HCT116 (cell line): ENCODE measurements around the gene TMEM131. TPM values are rescaled to one million over a fixed set of nuclear protein-coding genes. Genes with fewer than 3 reads are reported as not detected.

ENCODE experiments used
- ATAC-seq: fragments of 200-7000 bp; cut with Tn5 transposase; 2 replicates; pipeline ENCODE4 v1.9.1; 2020; ENCODE audit warnings: mild to moderate bottlenecking, moderate library complexity
- BruUV-seq: library from RNA; stranded (reverse); fragments of 400-500 nt; replicated peaks from 2 replicates; lab custom pipeline; 2021; lab: Mats Ljungman, UMichigan
- CTCF ChIA-PET: fragments of 300-600 bp; sonication (Branson Sonifier 250); formaldehyde crosslinking; loops from one replicate; lab custom pipeline; 2021; ENCODE audit warnings: antibody characterized with exemption; lab: Charles Lee
- POLR2A ChIA-PET: fragments of 300-600, 350-600 bp; sonication (Branson Sonifier 250); formaldehyde crosslinking; loops from one replicate; lab custom pipeline; 2021; ENCODE audit warnings: antibody characterized with exemption; lab: Charles Lee
- RAD21 ChIA-PET, 2 experiments: fragments of 300-600 bp; sonication (Branson Sonifier 250); formaldehyde crosslinking; loops; one replicate each; lab custom pipeline; 2023; ENCODE audit warnings: low total read pairs in 2 of 2; ENCODE audit not compliant: uncharacterized antibody in 2 of 2, unreplicated experiment in 2 of 2, low non-redundant PET in 1 of 2; lab: Charles Lee
- DNase-seq: peaks from one replicate; pipeline ENCODE4 v3.0.0-alpha.2; 2010; ENCODE audit warnings: low read depth, low spot score
- H2AFZ ChIP-seq: fragments of 200-600 bp; shearing (Covaris generic), sonication (generic); 2 replicates; pipeline ENCODE4 v1.6.1; 2017; ENCODE audit warnings: low read depth, mixed run types, mixed read lengths, antibody characterized with exemption, low read length; ENCODE audit not compliant: poor library complexity, severe bottlenecking
- H3K27ac ChIP-seq: 2 replicates; pipeline ENCODE4 v1.5.1; 2012; ENCODE audit warnings: low read depth, low read length
- H3K27me3 ChIP-seq: fragments of 200-600 bp; sonication (generic); 2 replicates; pipeline ENCODE4 v1.6.1; 2016; ENCODE audit warnings: mixed run types, low read length, mixed read lengths; ENCODE audit not compliant: insufficient read depth
- H3K36me3 ChIP-seq, 2 experiments: fragments of 200-500 bp in 1 of 2; fragments of 200-600 bp in 1 of 2; sonication (Bioruptor generic) in 1 of 2; sonication (generic) in 1 of 2; 2 replicates each; pipeline versions ENCODE4 v1.5.1 to v1.6.1; 2014 to 2016; ENCODE audit warnings: low read length in 2 of 2, inconsistent platforms in 1 of 2, mixed read lengths in 1 of 2, mixed run types in 1 of 2; ENCODE audit not compliant: insufficient read depth in 2 of 2, control insufficient read depth in 1 of 2
- H3K4me1 ChIP-seq, 2 experiments: fragments of 200-600 bp in 1 of 2; sonication (generic) in 1 of 2; 2 replicates each; pipeline versions ENCODE4 v1.5.1 to v1.6.1; 2012 to 2017; ENCODE audit warnings: low read length in 2 of 2, inconsistent platforms in 1 of 2, mild to moderate bottlenecking in 1 of 2, mixed read lengths in 1 of 2, mixed run types in 1 of 2, moderate library complexity in 1 of 2; ENCODE audit not compliant: insufficient read depth in 2 of 2, control insufficient read depth in 1 of 2
- H3K4me2 ChIP-seq: fragments of 200-600 bp; sonication (generic); 2 replicates; pipeline ENCODE4 v1.6.1; 2017; ENCODE audit warnings: mixed run types, low read length, mixed read lengths
- H3K4me3 ChIP-seq, 2 experiments: fragments of 200-600 bp in 1 of 2; sonication (generic) in 1 of 2; replicated peaks in 1 of 2; 2 replicates each; pipeline ENCODE4 v1.5.1; 2011 to 2016; ENCODE audit warnings: low read length in 2 of 2, control low read depth in 1 of 2, low read depth in 1 of 2, mild to moderate bottlenecking in 1 of 2, mixed read lengths in 1 of 2, mixed run types in 1 of 2
- H3K79me2 ChIP-seq: fragments of 200-600 bp; sonication (generic); 2 replicates; pipeline ENCODE4 v1.6.1; 2017; ENCODE audit warnings: mild to moderate bottlenecking, mixed run types, low read length, moderate library complexity, mixed read lengths; ENCODE audit not compliant: insufficient read depth
- H3K9ac ChIP-seq: fragments of 200-600 bp; sonication (generic); 2 replicates; pipeline ENCODE4 v1.6.1; 2016; ENCODE audit warnings: low read length, mixed read lengths
- H3K9me2 ChIP-seq: fragments of 200-600 bp; sonication (generic), shearing (Covaris generic); 2 replicates; pipeline ENCODE4 v1.6.1; 2017; ENCODE audit warnings: mixed run types, mild to moderate bottlenecking, moderate library complexity; ENCODE audit not compliant: insufficient read depth
- H3K9me3 ChIP-seq, 2 experiments: fragments of 200-500 bp in 1 of 2; fragments of 200-600 bp in 1 of 2; sonication (Bioruptor generic) in 1 of 2; sonication (generic) in 1 of 2; 2 replicates each; pipeline ENCODE4 v1.6.1; 2014 to 2017; ENCODE audit warnings: low read length in 2 of 2, mixed read lengths in 2 of 2, inconsistent platforms in 1 of 2, low read depth in 1 of 2, mild to moderate bottlenecking in 1 of 2, mixed run types in 1 of 2, moderate library complexity in 1 of 2; ENCODE audit not compliant: control insufficient read depth in 1 of 2, insufficient read depth in 1 of 2
- H4K20me1 ChIP-seq: fragments of 200-600 bp; sonication (generic), shearing (Covaris generic); 2 replicates; pipeline ENCODE4 v1.6.1; 2017; ENCODE audit warnings: mixed run types, mild to moderate bottlenecking, moderate library complexity; ENCODE audit not compliant: insufficient read depth
- CBX3 ChIP-seq: IDR thresholded peaks from 2 replicates; pipeline ENCODE4 v1.6.1; 2012; ENCODE audit warnings: low read depth
- CEBPB ChIP-seq: IDR thresholded peaks from 2 replicates; pipeline ENCODE4 v1.6.1; 2012; ENCODE audit warnings: low read depth
- EGR1 ChIP-seq: IDR thresholded peaks from 2 replicates; pipeline ENCODE4 v1.6.1; 2012; ENCODE audit warnings: low read depth
- EZH2 ChIP-seq: fragments of 200-600 bp; sonication (generic); IDR thresholded peaks from 2 replicates; pipeline ENCODE4 v1.6.1; 2017; ENCODE audit warnings: antibody characterized with exemption, mixed run types
- EZH2phosphoT487 ChIP-seq: fragments of 200-600 bp; IDR thresholded peaks from 2 replicates; pipeline ENCODE4 v1.6.1; 2018; ENCODE audit warnings: antibody characterized with exemption, borderline replicate concordance
- FOSL1 ChIP-seq: IDR thresholded peaks from 2 replicates; pipeline ENCODE4 v1.6.1; 2012; ENCODE audit warnings: low read depth
- POLR2A ChIP-seq: IDR thresholded peaks from 2 replicates; pipeline ENCODE4 v1.7.0; 2011; ENCODE audit warnings: borderline replicate concordance; ENCODE audit not compliant: insufficient read depth, insufficient read length; ENCODE audit errors: extremely low read depth
- POLR2AphosphoS5 ChIP-seq: IDR thresholded peaks from 2 replicates; pipeline ENCODE4 v1.6.1; 2011; ENCODE audit warnings: mild to moderate bottlenecking, low read depth, low read length, moderate library complexity
- RAD21 ChIP-seq: IDR thresholded peaks from 2 replicates; pipeline ENCODE4 v1.6.1; 2012; ENCODE audit warnings: low read depth, mild to moderate bottlenecking
- SIN3A ChIP-seq: IDR thresholded peaks from 2 replicates; pipeline ENCODE4 v1.6.1; 2012; ENCODE audit warnings: low read depth
- SP1 ChIP-seq: IDR thresholded peaks from 2 replicates; pipeline ENCODE4 v1.6.1; 2012; ENCODE audit warnings: low read depth
- TCF7L2 ChIP-seq: IDR thresholded peaks from 2 replicates; pipeline ENCODE4 v1.7.0; 2011; ENCODE audit warnings: borderline replicate concordance, inconsistent platforms; ENCODE audit not compliant: insufficient read depth, insufficient read length; ENCODE audit errors: extremely low read depth
- YY1 ChIP-seq: IDR thresholded peaks from 2 replicates; pipeline ENCODE4 v1.6.1; 2011; ENCODE audit warnings: low read length, low read depth, moderate library complexity, mild to moderate bottlenecking; ENCODE audit not compliant: insufficient replicate concordance; ENCODE audit errors: extremely low read depth
- ZFX ChIP-seq: fragments of 450-650 bp; IDR thresholded peaks from 2 replicates; pipeline ENCODE4 v1.6.1; 2017
- ZNF274 ChIP-seq: fragments of 200-500 bp; sonication (Bioruptor generic); IDR thresholded peaks from 2 replicates; pipeline ENCODE4 v1.6.1; 2014; ENCODE audit warnings: mild to moderate bottlenecking, low read depth, low read length, inconsistent platforms
- intact Hi-C: fragments of 100-400 bp; cut with micrococcal nuclease; formaldehyde crosslinking; loops from 2 replicates; pipeline ENCODE4 v1.10.0; 2022
- total RNA-seq: library from RNA; stranded (reverse); gene quantifications from one replicate; pipeline ENCODE4 v1.2.1, GENCODE V29; 2021; ENCODE audit not compliant: unreplicated experiment
- TF ChIP-seq, protein P1 (sequence below): IDR thresholded peaks from 2 replicates; pipeline ENCODE4 v1.6.1; 2012; ENCODE audit warnings: low read depth
- TF ChIP-seq, protein P2 (sequence below): IDR thresholded peaks from 2 replicates; pipeline ENCODE4 v1.6.1; 2012
- TF ChIP-seq, protein P3 (sequence below), 3 experiments: fragments of 200-600 bp in 1 of 3; sonication (generic) in 1 of 3; IDR thresholded peaks in 2 of 3; conservative IDR thresholded peaks in 1 of 3; 2 replicates each; pipeline ENCODE4 v1.5.1; 2012 to 2017; ENCODE audit warnings: low read depth in 2 of 3, low read length in 2 of 3, antibody characterized with exemption in 1 of 3, borderline replicate concordance in 1 of 3, control low read depth in 1 of 3, mild to moderate bottlenecking in 1 of 3, mixed read lengths in 1 of 3, mixed run types in 1 of 3, moderate library complexity in 1 of 3; ENCODE audit not compliant: insufficient read depth in 1 of 3
- TF ChIP-seq, protein P4 (sequence below): IDR thresholded peaks from 2 replicates; pipeline ENCODE4 v1.6.1; 2011; ENCODE audit warnings: mild to moderate bottlenecking, low read length, moderate library complexity; ENCODE audit not compliant: insufficient replicate concordance; ENCODE audit errors: extremely low read depth
- TF ChIP-seq, protein P5 (sequence below): IDR thresholded peaks from 2 replicates; pipeline ENCODE4 v1.6.1; 2012

The TMEM131 gene
- total RNA-seq, 1 experiment from 2014 or later = 51.5 TPM

DNA sequence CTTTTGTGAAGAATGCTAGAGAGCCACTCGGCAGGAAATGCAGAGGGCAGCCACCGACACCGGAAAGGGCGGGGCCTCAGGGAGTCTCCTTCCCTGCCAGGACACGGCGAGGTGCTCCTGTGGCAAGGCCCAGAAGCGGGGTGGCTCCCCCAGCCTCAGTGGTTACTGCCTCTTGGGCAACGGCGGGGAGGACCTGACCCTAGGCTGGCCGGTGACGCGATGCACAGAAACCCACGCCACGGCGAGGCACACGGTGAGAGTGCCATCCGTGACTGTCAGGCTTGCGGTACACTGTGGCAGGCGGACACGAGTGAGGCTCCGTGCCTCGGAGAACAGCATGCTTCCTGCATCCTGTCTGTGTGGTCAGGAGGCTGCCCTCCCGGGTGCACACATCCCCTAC, 234.6 kb downstream of the TMEM131 start:
- no peak overlapping the region for H3K4me2 ChIP-seq
- CTCF ChIA-PET = no interaction called here
- DNase-seq (no peak), ATAC-seq (no peak)
- H4K20me1 ChIP-seq = no peaks in the 10 kb centered on the region
- POLR2A ChIA-PET = no interaction called here
- no peaks in the 10 kb centered on the region for H3K9me3 ChIP-seq
- peaks cover 0 to 8% of the 10 kb centered on the region in 2 experiments; a peak in 2 of 4 replicates for H3K4me1 ChIP-seq
- H2AFZ ChIP-seq = no peak overlapping the region
- no peak overlapping the region for H3K9ac ChIP-seq
- peaks cover 20 to 26% of the 10 kb centered on the region in 2 experiments for H3K36me3 ChIP-seq
- H3K79me2 ChIP-seq = no peaks in the 10 kb centered on the region
- H3K9me2 ChIP-seq = no peaks in the 10 kb centered on the region
- no peak overlapping the region for H3K4me3 ChIP-seq
- no peak for TF ChIP-seq POLR2A
- TF ChIP-seq RAD21 = no peak
- TF ChIP-seq, protein P1, sequence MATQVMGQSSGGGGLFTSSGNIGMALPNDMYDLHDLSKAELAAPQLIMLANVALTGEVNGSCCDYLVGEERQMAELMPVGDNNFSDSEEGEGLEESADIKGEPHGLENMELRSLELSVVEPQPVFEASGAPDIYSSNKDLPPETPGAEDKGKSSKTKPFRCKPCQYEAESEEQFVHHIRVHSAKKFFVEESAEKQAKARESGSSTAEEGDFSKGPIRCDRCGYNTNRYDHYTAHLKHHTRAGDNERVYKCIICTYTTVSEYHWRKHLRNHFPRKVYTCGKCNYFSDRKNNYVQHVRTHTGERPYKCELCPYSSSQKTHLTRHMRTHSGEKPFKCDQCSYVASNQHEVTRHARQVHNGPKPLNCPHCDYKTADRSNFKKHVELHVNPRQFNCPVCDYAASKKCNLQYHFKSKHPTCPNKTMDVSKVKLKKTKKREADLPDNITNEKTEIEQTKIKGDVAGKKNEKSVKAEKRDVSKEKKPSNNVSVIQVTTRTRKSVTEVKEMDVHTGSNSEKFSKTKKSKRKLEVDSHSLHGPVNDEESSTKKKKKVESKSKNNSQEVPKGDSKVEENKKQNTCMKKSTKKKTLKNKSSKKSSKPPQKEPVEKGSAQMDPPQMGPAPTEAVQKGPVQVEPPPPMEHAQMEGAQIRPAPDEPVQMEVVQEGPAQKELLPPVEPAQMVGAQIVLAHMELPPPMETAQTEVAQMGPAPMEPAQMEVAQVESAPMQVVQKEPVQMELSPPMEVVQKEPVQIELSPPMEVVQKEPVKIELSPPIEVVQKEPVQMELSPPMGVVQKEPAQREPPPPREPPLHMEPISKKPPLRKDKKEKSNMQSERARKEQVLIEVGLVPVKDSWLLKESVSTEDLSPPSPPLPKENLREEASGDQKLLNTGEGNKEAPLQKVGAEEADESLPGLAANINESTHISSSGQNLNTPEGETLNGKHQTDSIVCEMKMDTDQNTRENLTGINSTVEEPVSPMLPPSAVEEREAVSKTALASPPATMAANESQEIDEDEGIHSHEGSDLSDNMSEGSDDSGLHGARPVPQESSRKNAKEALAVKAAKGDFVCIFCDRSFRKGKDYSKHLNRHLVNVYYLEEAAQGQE = no peak
- TF ChIP-seq CBX3 = no peak
- no peak for TF ChIP-seq EGR1
- no peak for TF ChIP-seq POLR2AphosphoS5
- no peak for TF ChIP-seq ZNF274
- TF ChIP-seq EZH2phosphoT487 = no peak
- no peak for TF ChIP-seq SP1
- no peak for TF ChIP-seq FOSL1
- TF ChIP-seq, protein P2, sequence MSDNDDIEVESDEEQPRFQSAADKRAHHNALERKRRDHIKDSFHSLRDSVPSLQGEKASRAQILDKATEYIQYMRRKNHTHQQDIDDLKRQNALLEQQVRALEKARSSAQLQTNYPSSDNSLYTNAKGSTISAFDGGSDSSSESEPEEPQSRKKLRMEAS = no peak
- TF ChIP-seq SIN3A = no peak
- TF ChIP-seq EZH2 = no peak
- TF ChIP-seq, protein P3, sequence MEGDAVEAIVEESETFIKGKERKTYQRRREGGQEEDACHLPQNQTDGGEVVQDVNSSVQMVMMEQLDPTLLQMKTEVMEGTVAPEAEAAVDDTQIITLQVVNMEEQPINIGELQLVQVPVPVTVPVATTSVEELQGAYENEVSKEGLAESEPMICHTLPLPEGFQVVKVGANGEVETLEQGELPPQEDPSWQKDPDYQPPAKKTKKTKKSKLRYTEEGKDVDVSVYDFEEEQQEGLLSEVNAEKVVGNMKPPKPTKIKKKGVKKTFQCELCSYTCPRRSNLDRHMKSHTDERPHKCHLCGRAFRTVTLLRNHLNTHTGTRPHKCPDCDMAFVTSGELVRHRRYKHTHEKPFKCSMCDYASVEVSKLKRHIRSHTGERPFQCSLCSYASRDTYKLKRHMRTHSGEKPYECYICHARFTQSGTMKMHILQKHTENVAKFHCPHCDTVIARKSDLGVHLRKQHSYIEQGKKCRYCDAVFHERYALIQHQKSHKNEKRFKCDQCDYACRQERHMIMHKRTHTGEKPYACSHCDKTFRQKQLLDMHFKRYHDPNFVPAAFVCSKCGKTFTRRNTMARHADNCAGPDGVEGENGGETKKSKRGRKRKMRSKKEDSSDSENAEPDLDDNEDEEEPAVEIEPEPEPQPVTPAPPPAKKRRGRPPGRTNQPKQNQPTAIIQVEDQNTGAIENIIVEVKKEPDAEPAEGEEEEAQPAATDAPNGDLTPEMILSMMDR (IDR thresholded peaks at IDR 0.05 in 2 of 3, conservative IDR thresholded peaks at IDR 0.05 in 1 of 3; ENCODE audit: borderline replicate concordance in 1 of 3, insufficient read depth in 1 of 3, low read depth in 2 of 3, low read length in 2 of 3) = no peak
- TF ChIP-seq, protein P4, sequence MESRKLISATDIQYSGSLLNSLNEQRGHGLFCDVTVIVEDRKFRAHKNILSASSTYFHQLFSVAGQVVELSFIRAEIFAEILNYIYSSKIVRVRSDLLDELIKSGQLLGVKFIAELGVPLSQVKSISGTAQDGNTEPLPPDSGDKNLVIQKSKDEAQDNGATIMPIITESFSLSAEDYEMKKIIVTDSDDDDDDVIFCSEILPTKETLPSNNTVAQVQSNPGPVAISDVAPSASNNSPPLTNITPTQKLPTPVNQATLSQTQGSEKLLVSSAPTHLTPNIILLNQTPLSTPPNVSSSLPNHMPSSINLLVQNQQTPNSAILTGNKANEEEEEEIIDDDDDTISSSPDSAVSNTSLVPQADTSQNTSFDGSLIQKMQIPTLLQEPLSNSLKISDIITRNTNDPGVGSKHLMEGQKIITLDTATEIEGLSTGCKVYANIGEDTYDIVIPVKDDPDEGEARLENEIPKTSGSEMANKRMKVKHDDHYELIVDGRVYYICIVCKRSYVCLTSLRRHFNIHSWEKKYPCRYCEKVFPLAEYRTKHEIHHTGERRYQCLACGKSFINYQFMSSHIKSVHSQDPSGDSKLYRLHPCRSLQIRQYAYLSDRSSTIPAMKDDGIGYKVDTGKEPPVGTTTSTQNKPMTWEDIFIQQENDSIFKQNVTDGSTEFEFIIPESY = no peak
- no peak for TF ChIP-seq TCF7L2
- no peak for TF ChIP-seq YY1
- no peak for TF ChIP-seq CEBPB
- TF ChIP-seq ZFX = no peak
- TF ChIP-seq, protein P5, sequence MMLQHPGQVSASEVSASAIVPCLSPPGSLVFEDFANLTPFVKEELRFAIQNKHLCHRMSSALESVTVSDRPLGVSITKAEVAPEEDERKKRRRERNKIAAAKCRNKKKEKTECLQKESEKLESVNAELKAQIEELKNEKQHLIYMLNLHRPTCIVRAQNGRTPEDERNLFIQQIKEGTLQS = no peak
- RAD21 ChIA-PET = no interaction called here
- no peaks in the 10 kb centered on the region for H3K27me3 ChIP-seq
- no peak overlapping the region for H3K27ac ChIP-seq
- no TSS peak for BruUV-seq
- intact Hi-C loops = no loop called here
